GM23248 (cell line): ENCODE data around the gene KLF7.

ENCODE experiments used
- EZH2 ChIP-seq: fragments of 200-600 bp; sonication (generic); IDR thresholded peaks from 2 replicates; pipeline ENCODE4 v1.6.1; 2018; ENCODE audit warnings: antibody characterized with exemption, mild to moderate bottlenecking; ENCODE audit not compliant: insufficient read depth, poor library complexity, severe bottlenecking
- EZH2phosphoT487 ChIP-seq: fragments of 200-600 bp; sonication (generic); IDR thresholded peaks from 2 replicates; pipeline ENCODE4 v1.6.1; 2018; ENCODE audit warnings: antibody characterized with exemption, moderate library complexity, mild to moderate bottlenecking, low read depth; ENCODE audit not compliant: insufficient read depth

DNA sequence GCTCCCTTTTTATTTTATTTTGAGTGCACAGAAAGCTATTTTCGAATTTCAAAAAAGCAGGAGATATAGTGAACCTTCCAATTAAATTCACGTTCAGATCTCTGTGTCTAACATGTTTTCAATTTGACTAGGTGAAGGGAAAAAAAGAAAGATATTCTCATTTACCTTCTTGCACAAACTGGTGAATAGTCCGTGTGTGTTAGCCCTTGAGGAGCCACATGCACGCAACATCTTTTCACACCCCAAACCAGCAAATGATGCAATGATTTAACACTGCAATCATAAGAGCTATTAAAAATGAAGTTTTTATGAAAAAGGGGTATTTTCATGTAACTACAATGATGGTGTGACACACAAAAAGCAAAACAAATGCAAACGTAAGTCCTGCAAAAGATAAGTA lies 116.6 kb downstream of the KLF7 start:
- TF ChIP-seq EZH2 (no peak), EZH2phosphoT487 (no peak)
